ENCODE data around the gene COL5A1.

Gene COL5A1

GRCh38 chr9:134676886-134677285 is 35.3 kb downstream of the COL5A1 start:
- no peak for TF ChIP-seq PPARA (CRISPR knock-in tag; IDR thresholded peaks at IDR 0.05; ENCODE audit: borderline replicate concordance)
- TF ChIP-seq ISL1 (CRISPR knock-in tag; IDR thresholded peaks at IDR 0.05) = no peak
- TF ChIP-seq, protein P1, sequence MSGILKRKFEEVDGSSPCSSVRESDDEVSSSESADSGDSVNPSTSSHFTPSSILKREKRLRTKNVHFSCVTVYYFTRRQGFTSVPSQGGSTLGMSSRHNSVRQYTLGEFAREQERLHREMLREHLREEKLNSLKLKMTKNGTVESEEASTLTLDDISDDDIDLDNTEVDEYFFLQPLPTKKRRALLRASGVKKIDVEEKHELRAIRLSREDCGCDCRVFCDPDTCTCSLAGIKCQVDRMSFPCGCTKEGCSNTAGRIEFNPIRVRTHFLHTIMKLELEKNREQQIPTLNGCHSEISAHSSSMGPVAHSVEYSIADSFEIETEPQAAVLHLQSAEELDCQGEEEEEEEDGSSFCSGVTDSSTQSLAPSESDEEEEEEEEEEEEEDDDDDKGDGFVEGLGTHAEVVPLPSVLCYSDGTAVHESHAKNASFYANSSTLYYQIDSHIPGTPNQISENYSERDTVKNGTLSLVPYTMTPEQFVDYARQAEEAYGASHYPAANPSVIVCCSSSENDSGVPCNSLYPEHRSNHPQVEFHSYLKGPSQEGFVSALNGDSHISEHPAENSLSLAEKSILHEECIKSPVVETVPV (CRISPR knock-in tag; IDR thresholded peaks at IDR 0.05) = no peak
- no peak for TF ChIP-seq CSDC2 (CRISPR knock-in tag; IDR thresholded peaks at IDR 0.05)
- TF ChIP-seq TOX (CRISPR knock-in tag; IDR thresholded peaks at IDR 0.05; ENCODE audit: borderline replicate concordance) = no peak
- TF ChIP-seq OSR1 (CRISPR knock-in tag; IDR thresholded peaks at IDR 0.05) = no peak
- no peak for TF ChIP-seq GLIS3 (CRISPR knock-in tag; IDR thresholded peaks at IDR 0.05)
- TF ChIP-seq ZNF70 (CRISPR knock-in tag; IDR thresholded peaks at IDR 0.05) = no peak
- ATAC-seq = no peak

DNA sequence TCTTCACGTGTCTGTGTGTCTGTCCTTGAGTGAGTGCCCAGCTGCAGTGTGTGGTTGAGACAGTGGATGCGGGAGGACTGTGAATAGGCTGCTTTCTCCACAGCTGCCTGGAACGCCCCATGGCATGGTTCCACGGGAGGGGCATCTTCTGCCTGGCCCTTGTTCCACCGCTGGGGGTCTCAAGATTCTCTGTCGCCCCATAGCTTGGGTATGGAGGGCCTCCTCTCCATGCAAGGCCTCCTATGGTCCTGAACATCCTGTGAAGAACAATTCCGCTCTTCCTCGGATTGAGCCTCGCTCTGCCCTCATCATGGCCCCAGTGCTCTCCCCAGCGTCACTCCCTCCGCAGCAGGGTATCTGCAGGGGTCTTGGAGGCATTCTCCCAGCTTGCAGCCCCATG is 36.1 kb downstream of the COL5A1 start:
- TF ChIP-seq BACH2 (CRISPR knock-in tag; IDR thresholded peaks at IDR 0.05; ENCODE audit: borderline replicate concordance) = no peak
- no peak for TF ChIP-seq TSHZ2 (CRISPR knock-in tag; IDR thresholded peaks at IDR 0.05)
- no peak for TF ChIP-seq TCF4 (CRISPR knock-in tag; IDR thresholded peaks at IDR 0.05; ENCODE audit: borderline replicate concordance)
- no peak for TF ChIP-seq SNAI2 (CRISPR knock-in tag; IDR thresholded peaks at IDR 0.05)
- TF ChIP-seq ZFP30 (CRISPR knock-in tag; IDR thresholded peaks at IDR 0.05) = no peak
- TF ChIP-seq, protein P2, sequence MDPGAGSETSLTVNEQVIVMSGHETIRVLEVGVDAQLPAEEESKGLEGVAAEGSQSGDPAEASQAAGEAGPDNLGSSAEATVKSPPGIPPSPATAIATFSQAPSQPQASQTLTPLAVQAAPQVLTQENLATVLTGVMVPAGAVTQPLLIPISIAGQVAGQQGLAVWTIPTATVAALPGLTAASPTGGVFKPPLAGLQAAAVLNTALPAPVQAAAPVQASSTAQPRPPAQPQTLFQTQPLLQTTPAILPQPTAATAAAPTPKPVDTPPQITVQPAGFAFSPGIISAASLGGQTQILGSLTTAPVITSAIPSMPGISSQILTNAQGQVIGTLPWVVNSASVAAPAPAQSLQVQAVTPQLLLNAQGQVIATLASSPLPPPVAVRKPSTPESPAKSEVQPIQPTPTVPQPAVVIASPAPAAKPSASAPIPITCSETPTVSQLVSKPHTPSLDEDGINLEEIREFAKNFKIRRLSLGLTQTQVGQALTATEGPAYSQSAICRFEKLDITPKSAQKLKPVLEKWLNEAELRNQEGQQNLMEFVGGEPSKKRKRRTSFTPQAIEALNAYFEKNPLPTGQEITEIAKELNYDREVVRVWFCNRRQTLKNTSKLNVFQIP (CRISPR knock-in tag; IDR thresholded peaks at IDR 0.05; ENCODE audit: borderline replicate concordance, low read depth) = no peak
- TF ChIP-seq CSDC2 (CRISPR knock-in tag; IDR thresholded peaks at IDR 0.05) = no peak
- TF ChIP-seq ZNF565 (CRISPR knock-in tag; conservative IDR thresholded peaks at IDR 0.05; ENCODE audit: low read depth) = no peak
- no peak for TF ChIP-seq TOX (CRISPR knock-in tag; IDR thresholded peaks at IDR 0.05; ENCODE audit: borderline replicate concordance)
- no peak for TF ChIP-seq ZFP3 (CRISPR knock-in tag; IDR thresholded peaks at IDR 0.05)
- TF ChIP-seq, protein P1 (CRISPR knock-in tag; IDR thresholded peaks at IDR 0.05) = no peak
- TF ChIP-seq ZNF8 (CRISPR knock-in tag; IDR thresholded peaks at IDR 0.05) = no peak
- TF ChIP-seq, protein P3, sequence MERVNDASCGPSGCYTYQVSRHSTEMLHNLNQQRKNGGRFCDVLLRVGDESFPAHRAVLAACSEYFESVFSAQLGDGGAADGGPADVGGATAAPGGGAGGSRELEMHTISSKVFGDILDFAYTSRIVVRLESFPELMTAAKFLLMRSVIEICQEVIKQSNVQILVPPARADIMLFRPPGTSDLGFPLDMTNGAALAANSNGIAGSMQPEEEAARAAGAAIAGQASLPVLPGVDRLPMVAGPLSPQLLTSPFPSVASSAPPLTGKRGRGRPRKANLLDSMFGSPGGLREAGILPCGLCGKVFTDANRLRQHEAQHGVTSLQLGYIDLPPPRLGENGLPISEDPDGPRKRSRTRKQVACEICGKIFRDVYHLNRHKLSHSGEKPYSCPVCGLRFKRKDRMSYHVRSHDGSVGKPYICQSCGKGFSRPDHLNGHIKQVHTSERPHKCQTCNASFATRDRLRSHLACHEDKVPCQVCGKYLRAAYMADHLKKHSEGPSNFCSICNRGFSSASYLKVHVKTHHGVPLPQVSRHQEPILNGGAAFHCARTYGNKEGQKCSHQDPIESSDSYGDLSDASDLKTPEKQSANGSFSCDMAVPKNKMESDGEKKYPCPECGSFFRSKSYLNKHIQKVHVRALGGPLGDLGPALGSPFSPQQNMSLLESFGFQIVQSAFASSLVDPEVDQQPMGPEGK (CRISPR knock-in tag; IDR thresholded peaks at IDR 0.05; ENCODE audit: borderline replicate concordance) = no peak
- no peak for ATAC-seq

GRCh38 chr9:134678206-134678605 is 36.6 kb downstream of the COL5A1 start:
- TF ChIP-seq GLIS3 (CRISPR knock-in tag; IDR thresholded peaks at IDR 0.05) = no peak
- TF ChIP-seq, protein P3 (CRISPR knock-in tag; IDR thresholded peaks at IDR 0.05; ENCODE audit: borderline replicate concordance) = no peak
- TF ChIP-seq, protein P2 (CRISPR knock-in tag; IDR thresholded peaks at IDR 0.05; ENCODE audit: borderline replicate concordance, low read depth) = no peak
- TF ChIP-seq TCF4 (CRISPR knock-in tag; IDR thresholded peaks at IDR 0.05; ENCODE audit: borderline replicate concordance) = no peak
- no peak for TF ChIP-seq PPARA (CRISPR knock-in tag; IDR thresholded peaks at IDR 0.05; ENCODE audit: borderline replicate concordance)
- TF ChIP-seq BACH2 (CRISPR knock-in tag; IDR thresholded peaks at IDR 0.05; ENCODE audit: borderline replicate concordance) = no peak
- ATAC-seq = no peak

All from SK-N-SH treated with all-trans-retinoic acid at 6 μM for 48 hours (cell line).